ENCODE measurements around the gene FAM13A.
A peak's percentile ranks its signal among the peaks of the same experiment; 100 is the strongest.

Gene FAM13A

DNA sequence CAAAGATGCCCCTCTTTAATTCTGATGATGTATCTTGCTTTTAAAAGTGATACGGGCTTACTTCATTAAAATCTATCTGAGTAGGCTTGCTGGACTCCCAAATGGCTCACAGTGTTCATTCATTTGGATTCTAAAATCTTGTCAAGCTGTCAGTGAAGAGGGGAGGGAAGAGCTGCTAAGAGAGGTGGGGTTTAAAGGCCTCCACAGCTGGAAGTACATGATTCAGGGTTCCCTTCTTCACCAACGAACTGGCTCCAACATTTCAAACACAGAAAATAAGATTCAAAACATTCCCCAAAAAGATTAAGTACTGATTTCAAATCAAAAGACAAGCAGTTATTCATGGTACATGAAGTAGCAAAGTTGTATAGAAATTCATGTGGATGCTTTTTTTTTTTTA lies 226.4 kb downstream of the FAM13A start:
- DNase-seq: no peak

GRCh38 chr4:88828842-88829571 lies 228.0 kb downstream of the FAM13A start:
- DNase-seq: no peak

DNA sequence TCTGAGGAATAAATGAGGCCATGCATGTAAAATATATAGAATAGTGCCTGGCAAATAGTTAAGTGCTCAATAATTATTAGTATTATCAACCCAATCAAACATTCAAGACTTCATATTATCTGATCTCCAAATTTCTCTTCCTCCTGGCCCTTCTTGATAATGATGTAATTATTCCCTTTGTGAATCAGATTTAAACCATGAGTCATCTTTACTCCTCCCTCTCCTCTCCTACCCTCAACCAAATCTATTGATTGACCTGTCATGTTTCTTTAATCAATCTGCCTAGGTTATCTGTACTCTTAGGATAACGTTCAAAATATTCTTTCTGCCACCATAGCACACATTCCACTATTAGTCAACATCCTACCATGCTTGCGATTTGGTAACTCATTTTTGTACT lies 229.5 kb downstream of the FAM13A start:
- no peak for DNase-seq

DNA sequence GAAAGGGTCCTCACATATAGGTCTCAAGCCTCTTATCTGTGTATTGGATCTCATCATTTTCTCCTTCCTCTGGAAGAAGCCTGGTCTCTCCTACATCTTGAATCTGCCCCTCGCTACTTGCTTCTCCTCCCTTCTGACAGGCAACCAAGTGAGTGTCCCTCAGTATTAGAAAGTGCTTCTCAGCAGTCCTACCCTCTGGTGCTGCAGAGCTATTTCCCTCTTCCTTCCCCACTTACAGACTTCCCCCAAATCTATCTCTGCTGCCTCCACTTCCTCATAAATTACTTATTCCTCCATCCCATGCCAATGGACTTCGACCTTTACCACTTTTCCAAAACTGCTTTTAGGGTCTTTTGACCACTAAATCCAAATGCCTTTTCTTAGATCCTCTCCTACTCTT lies 230.2 kb downstream of the FAM13A start:
- DNase-seq: no peak

DNA sequence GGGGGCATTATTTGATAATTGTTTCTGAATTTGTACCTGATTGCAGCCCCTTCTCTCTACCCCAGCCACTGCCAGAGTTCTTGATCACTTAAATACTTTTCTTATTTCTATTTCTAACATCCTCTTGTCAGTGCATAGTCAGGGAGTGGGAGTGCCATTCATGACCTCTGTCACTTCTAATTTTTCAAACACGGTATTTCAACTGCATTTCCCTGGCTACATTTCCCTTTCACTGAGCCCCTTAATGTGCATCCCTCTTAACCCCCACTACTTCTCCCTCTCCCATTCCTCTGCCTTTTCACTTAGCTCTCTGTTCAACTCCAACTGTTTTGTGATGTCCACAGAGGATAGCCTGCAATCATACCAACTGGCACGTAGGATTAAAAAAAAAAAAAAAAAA lies 231.1 kb downstream of the FAM13A start:
- DNase-seq: no peak

GRCh38 chr4:88823058-88823919 lies 233.7 kb downstream of the FAM13A start:
- peak; percentile 94 for DNase-seq

GRCh38 chr4:88822034-88822789 lies 234.8 kb downstream of the FAM13A start:
- DNase-seq: no peak

- no peak for DNase-seq
These were observed 235.5 kb downstream of the FAM13A start for GRCh38 chr4:88821522-88821921.

DNA sequence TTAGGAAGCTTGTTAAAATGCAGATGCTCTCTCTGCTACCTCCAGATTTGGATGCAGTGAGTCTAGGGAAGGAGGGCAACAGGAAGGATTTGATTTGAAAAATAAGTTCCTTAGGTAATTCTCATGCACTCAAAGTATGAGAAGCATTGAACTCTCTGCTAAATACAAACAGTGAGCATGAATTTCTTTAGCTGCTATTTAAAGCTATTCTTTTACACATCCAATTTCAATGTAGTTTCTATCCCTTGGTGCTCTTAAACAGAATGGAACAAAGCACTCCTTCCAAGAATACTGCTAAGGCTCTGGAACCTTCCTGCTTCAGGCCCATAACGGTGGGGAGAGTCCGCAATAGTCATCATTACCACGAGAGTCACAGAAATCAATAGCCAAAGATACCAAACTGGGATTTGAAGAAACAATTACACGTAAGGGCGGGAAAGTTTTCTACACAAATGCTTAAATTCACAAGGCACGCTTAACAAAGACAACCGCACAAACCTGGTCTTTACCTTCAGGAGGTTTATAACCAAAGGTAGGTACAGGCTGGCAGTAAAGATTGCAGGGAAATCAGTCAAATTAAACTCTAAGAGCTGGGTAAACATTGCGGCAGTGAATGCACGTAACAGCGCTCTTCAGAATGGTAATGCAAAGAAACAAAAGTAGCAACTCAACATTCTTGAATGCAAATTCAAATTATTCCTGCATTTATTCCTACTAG lies 236.1 kb downstream of the FAM13A start:
- DNase-seq: no peak

- DNase-seq: no peak
These were observed 236.9 kb downstream of the FAM13A start for GRCh38 chr4:88819818-88820697.

GRCh38 chr4:88818631-88819470 lies 238.1 kb downstream of the FAM13A start:
- peak; percentile 36 for DNase-seq

GRCh38 chr4:88817740-88818139 lies 239.2 kb downstream of the FAM13A start:
- DNase-seq: no peak

DNA sequence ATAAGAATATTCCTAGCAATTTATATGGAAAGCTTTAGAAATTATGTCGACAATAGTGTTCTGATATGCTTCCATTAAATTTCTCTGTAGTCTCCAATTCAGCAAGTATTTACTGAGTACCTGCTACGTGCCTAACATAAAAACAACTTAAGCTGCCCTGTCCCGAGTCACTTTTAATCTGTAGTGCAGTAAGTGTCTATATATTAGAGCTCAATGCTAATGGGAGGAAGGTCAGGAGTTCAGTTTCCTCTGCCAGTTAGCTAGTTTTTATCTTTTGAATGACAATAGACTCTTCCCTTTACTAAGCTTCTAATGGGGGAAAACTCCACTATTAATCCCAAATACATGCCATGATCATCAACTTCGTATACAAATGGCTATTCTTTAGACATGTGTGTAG lies 240.6 kb downstream of the FAM13A start:
- DNase-seq: no peak

DNA sequence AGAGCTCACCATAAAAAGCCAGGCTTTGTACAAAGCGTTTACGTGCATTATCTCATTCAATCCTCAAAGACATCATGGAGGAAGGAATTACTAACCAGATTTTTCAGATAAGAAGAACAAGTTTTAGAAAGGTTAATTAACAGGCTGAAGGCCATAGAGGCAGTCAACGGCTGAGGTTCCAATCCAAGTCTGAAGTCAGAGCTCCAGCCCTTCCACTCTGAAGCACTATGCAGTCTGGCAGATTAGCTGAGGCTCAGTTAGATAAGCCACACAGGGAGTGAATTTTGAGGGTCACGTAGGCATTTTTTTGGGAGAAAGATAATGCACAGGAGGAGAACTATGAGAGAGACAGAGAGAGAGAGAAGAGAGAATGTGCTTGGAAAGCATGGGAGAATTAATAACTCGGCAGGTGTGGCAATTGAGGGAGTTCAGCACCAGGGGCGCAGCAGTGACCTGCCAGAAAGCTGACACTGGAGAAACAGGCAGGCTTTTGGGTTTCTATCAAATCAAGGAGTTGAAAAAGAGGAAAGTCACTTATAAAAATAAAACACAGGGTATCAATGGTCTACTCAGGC lies 242.9 kb downstream of the FAM13A start:
- DNase-seq: no peak

GRCh38 chr4:88813013-88813412 lies 244.0 kb downstream of the FAM13A start:
- DNase-seq: no peak

DNA sequence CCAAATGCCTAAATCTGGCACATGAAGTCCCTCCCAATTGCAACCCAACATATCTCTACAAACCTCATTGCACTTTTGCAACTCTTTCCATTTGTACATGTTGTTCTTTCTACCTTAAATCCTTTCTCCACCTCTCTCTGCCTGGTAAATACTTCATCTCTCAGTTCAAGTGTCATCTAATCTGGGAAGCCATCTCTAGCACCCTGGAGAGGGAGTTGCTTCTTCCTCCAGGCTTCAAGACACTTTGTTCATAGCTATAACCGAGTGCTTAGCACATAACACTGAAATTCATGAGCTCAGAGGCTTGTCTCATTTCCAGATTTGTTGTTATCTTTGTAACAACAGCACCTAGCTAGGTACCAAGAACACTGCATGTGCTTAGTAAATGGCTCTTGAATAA lies 244.6 kb downstream of the FAM13A start:
- no peak for DNase-seq

GRCh38 chr4:88811904-88812303 lies 245.1 kb downstream of the FAM13A start:
- DNase-seq: no peak

DNA sequence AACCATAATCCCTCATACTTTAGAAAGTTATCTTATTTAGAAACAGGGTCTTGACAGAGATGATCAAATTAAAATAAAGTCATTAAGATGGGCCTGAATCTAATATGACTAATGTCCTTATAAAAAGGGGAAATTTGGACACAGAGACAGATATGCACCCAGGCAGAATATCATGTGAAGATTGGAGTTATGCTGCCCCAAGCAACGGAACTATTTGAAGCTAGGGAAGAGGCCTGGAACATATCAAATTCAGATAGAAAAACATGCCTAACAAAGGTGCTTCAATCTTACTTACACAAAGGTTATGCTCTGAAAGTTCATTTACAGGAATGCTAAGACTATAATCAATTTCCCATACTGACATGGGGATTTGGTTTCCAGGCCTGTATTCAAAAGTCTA lies 246.7 kb downstream of the FAM13A start:
- DNase-seq: no peak

- no peak for DNase-seq
These were observed 247.3 kb downstream of the FAM13A start for GRCh38 chr4:88809576-88810219.

DNA sequence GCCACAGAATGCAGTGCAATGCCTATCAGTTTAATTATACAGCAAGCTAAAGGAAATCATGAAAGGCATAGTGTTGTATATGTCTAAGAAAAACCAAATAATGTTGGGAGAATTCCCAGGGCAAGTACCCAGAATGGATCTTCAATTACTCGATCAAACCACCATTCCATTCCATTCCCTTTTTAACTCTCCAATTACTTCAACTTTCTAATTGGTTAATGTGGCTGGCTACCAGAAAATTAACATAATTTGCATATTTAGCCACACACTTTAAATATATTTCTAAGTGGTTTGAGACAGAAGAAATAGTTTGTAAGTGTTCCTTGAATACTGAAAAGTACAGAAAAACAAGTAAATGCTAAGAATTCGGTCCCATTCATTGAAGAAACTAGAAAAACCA lies 247.9 kb downstream of the FAM13A start:
- DNase-seq: no peak
